Measurements from ENCODE around the gene RAPGEF4.

Gene RAPGEF4

GRCh38 chr2:172711110-172711509, 24.5 kb upstream of the RAPGEF4 start:
- TF ChIP-seq, protein P1, sequence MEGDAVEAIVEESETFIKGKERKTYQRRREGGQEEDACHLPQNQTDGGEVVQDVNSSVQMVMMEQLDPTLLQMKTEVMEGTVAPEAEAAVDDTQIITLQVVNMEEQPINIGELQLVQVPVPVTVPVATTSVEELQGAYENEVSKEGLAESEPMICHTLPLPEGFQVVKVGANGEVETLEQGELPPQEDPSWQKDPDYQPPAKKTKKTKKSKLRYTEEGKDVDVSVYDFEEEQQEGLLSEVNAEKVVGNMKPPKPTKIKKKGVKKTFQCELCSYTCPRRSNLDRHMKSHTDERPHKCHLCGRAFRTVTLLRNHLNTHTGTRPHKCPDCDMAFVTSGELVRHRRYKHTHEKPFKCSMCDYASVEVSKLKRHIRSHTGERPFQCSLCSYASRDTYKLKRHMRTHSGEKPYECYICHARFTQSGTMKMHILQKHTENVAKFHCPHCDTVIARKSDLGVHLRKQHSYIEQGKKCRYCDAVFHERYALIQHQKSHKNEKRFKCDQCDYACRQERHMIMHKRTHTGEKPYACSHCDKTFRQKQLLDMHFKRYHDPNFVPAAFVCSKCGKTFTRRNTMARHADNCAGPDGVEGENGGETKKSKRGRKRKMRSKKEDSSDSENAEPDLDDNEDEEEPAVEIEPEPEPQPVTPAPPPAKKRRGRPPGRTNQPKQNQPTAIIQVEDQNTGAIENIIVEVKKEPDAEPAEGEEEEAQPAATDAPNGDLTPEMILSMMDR (IDR thresholded peaks at IDR 0.05; ENCODE audit: extremely low read depth, insufficient read depth, missing control alignments), result no peak
- in situ Hi-C loops (cut with MboI; ENCODE audit: low pct_unique_long_range_greater_than_20kb, low sequenced_read_pairs, unreplicated experiment), result no loop called here
- DNase-seq (ENCODE audit: low spot score), result no peak

DNA sequence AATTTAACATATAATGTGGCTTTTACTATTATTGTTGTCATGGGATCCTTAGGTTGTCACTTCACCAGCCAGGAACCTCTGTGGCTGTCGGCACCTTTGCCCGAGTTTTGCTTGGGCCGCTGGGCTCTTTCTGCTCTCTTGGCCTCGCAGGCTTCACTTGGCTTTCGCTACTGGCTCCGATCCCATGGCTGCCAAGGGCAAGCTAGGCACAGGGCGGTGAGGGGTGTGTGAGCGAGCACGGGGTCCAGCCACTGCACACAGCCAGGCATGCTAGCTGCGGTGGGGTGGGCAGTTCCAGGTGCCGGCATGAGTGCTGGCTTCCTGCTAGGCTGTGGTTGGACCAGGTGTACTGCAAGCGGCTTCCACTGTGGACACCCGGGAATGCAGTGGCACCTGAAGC, 23.4 kb upstream of the RAPGEF4 start:
- DNase-seq (ENCODE audit: low spot score), result no peak
- TF ChIP-seq, protein P1 (IDR thresholded peaks at IDR 0.05; ENCODE audit: extremely low read depth, insufficient read depth, missing control alignments), result no peak
- in situ Hi-C loops (cut with MboI; ENCODE audit: low pct_unique_long_range_greater_than_20kb, low sequenced_read_pairs, unreplicated experiment), result no loop called here

DNA sequence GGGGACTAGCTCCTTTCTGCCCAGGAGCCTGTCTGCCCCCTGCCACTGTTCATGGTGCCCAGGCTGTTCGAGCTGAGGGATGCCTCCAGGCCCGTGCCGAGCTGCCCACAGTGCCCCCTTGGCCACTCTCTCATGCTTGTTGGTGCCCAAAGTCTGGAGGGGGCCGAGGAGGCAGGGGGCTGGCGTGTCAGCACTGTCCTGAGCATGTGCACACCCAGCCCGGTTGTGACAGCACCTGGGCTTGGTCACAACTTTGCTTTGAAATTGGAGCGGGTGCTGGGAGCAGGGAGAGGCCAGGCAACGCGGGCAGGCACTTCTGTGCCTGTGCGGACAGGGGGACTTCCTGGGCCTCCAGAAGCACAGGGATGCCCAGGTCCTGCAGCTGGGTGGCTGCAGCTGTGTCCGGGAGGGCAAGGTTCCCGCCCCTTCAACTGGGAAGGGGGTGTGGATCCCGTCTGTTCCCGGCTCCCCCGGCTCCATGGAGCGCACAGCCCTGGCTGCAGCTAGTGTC, 22.2 kb upstream of the RAPGEF4 start:
- no peak for DNase-seq (ENCODE audit: low spot score)
- TF ChIP-seq, protein P1 (IDR thresholded peaks at IDR 0.05; ENCODE audit: extremely low read depth, insufficient read depth, missing control alignments), result no peak
- in situ Hi-C loops (cut with MboI; ENCODE audit: low pct_unique_long_range_greater_than_20kb, low sequenced_read_pairs, unreplicated experiment), result no loop called here

DNA sequence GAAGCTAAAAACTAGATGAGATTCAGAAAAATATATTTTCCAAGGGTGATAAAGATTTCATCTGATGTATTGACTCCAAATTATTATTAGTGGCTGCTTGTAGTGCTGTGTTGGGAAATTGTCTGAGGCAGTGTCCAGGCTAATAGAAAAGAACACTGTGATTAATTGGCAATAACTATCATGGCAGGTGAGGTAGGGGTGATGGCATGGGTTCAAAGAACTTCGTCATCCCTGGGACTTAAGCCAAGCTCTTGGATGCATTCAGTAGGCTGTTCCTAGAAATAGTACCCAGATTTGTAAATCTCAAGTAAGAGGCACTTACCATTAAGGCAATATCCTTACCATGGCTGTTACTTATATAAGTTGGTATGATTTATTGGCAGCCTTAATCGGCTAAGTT, 13.2 kb upstream of the RAPGEF4 start:
- DNase-seq (ENCODE audit: low spot score), result no peak
- in situ Hi-C loops (cut with MboI; ENCODE audit: low pct_unique_long_range_greater_than_20kb, low sequenced_read_pairs, unreplicated experiment), result no loop called here
- TF ChIP-seq, protein P1 (IDR thresholded peaks at IDR 0.05; ENCODE audit: extremely low read depth, insufficient read depth, missing control alignments), result no peak

- TF ChIP-seq, protein P1 (IDR thresholded peaks at IDR 0.05; ENCODE audit: extremely low read depth, insufficient read depth, missing control alignments), result no peak
- DNase-seq (ENCODE audit: low spot score), result no peak
- in situ Hi-C loops (cut with MboI; ENCODE audit: low pct_unique_long_range_greater_than_20kb, low sequenced_read_pairs, unreplicated experiment), result no loop called here
Measured at GRCh38 chr2:172723286-172723685, 12.4 kb upstream of the RAPGEF4 start.

GRCh38 chr2:172724724-172725123, 10.9 kb upstream of the RAPGEF4 start:
- TF ChIP-seq, protein P1 (IDR thresholded peaks at IDR 0.05; ENCODE audit: extremely low read depth, insufficient read depth, missing control alignments), result no peak
- in situ Hi-C loops (cut with MboI; ENCODE audit: low pct_unique_long_range_greater_than_20kb, low sequenced_read_pairs, unreplicated experiment), result no loop called here
- no peak for DNase-seq (ENCODE audit: low spot score)

DNA sequence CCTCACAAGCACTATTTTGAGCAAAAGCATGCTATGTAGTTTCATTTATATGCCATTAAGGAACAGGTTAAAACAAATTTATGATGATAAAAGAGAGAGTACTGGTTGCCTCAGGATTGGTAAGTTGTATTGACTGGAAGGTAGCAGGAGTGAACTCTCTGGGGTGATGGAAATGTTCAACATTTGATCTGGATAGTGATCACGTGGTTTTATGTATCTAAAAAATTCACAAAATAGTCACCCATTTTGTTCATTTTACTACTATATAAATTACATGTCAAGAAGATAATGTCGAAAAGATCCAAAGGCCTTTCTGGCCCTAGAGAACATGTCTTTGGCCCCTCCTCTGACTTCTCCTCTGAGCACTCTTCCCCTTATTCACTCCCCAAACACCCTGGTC, 10.4 kb upstream of the RAPGEF4 start:
- TF ChIP-seq, protein P1 (IDR thresholded peaks at IDR 0.05; ENCODE audit: extremely low read depth, insufficient read depth, missing control alignments), result no peak
- in situ Hi-C loops (cut with MboI; ENCODE audit: low pct_unique_long_range_greater_than_20kb, low sequenced_read_pairs, unreplicated experiment), result no loop called here
- DNase-seq (ENCODE audit: low spot score), result no peak
